AG10803 (cell line): ENCODE measurements around the gene IQCC.
A peak's percentile ranks its signal among the peaks of the same experiment; 100 is the strongest.

Source experiments
- DNase-seq: peaks from one replicate; pipeline ENCODE4 v3.0.0; 2010; ENCODE audit warnings: low read depth
- H3K4me3 ChIP-seq: 2 replicates; pipeline ENCODE4 v1.5.1; 2011; ENCODE audit warnings: mild to moderate bottlenecking, low read length, control low read depth
- CTCF ChIP-seq: conservative IDR thresholded peaks from 2 replicates; pipeline ENCODE4 v1.5.1; 2011; ENCODE audit warnings: mild to moderate bottlenecking, low read length, control low read depth, inconsistent platforms

Gene IQCC

DNA sequence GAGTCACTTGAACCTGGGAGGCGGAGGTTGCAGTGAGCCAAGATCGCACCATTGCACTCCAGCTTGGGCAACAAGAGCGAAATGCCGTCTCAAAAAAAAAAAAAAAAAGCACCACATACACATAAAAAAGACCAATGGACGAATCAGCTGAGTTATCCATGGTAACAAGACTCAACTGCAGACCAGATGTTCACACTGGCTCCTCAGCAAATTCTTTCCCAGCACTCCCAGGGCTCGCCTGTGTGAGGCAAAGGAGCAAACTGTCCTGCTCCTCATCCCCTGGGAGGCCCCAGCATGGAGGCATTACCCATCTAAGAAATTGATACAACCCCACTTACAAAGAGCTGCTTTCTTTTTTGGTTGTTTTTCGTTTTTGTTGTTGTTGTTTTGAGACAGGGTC, 13.6 kb downstream of the IQCC start:
- peak; percentile 92 for DNase-seq
- TF ChIP-seq CTCF, result peak; percentile 15; the same call in 1 of the 2 replicates
- H3K4me3 ChIP-seq, result no peak overlapping the region

DNA sequence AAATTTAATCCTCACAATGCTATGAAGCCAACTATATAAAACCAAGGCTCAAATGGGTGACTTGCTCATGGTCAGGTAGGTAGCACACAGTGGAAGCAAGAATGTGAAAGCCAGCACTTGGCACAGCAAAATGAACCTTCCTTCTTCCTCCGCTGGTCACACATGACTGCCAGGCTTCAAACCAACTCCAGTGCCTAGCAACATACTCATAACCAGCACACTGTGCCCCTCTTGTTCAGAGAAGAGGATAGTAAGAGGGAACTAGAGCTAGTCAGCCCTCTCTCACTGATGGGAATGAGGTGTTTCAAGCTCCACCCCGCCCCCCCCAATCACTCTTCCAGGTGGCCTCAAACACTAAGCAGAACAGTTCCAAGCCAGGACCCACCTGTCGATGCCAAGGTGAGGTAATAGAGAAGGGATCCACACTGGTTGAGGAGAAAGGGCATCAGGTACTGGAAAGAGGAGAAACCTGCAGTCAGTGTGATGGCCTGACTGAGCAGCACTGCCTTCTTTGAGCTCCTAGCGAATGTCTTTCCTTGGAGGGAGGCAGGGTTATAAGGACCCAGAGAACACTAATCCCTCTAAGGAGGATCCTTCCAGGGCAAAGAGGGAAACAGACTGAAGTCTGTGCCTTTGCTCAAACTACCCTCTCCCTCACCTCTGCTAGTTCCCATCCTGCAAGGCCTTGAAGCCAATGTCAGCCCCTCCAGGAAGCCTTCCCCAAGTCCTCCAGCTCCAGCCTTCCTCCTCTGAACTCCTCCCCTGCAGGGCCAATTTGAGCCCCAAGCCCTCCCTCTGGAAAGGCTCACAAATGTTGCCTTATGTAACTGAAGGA, 15.5 kb downstream of the IQCC start:
- no peak for DNase-seq
- H3K4me3 ChIP-seq, result peak overlapping the region; percentile 96
- TF ChIP-seq CTCF, result no peak

DNA sequence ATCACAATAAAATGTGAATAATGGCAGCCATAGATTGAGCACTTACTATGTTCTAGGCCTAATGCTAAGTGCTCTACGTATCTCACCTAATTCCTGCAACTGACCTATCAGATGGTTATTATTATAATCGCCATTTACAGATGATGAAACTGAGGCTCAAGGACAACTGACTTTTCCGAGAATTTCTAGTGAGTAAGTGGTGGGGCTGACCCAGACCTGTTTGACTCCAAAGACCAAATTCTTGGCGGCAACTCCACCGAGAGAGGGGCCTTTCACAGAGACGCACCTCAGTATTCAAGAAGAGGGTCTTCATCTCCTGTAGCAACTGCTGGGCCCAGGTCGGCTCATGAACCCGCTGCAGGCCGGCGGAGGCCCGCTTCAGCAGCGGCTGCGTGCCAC, 16.1 kb downstream of the IQCC start:
- DNase-seq, result no peak
- peak overlapping the region; percentile 96 for H3K4me3 ChIP-seq
- TF ChIP-seq CTCF, result no peak

DNA sequence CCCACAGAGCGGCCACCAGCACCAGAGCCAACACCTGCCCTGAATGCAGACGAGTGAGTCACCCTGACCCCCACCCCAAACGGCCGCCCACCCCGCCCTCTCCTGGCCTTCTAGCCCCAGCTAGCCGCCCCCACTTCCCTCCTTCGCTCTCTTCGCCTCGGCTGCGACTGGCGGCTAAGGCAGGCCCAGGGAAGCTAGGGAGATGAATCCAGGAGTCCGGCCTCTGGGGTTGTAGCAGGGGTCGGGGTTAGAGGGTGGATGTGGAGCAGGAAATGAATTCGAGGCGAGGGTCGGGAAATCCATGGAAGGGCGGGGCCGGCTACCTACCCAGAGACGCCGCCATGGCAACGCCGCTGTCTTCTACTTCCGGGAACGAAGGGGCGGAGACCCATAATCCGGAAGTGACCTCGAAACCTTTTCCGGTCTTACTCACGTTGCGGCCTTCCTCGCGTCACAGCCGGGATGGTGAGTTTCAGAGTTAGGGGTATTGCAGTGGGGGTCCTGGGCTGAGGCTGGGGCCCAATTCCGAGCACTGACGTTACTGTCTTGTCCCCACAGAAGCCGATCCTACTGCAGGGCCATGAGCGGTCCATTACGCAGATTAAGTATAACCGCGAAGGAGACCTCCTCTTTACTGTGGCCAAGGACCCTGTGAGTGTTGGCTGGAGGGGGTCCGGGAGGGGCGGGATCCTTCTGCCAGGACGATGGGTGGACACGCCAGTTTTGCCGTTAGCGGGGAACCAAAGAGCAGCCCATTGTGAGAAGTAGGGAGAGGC, 16.7 kb downstream of the IQCC start, which contains the start of the genes EIF3I and TMEM234:
Gene EIF3I, plus strand, starts transcription at position 428 of the 776 bp plus-strand sequence. Its CDS starts 35 bp downstream, at position 463.
Gene TMEM234, minus strand, starts transcription at position 374 of the 776 bp plus-strand sequence. Its CDS starts 31 bp downstream, at position 343.
- DNase-seq, result peak; percentile 91
- peak within 1 kb of the TSS; percentile 96 for H3K4me3 ChIP-seq
- TF ChIP-seq CTCF, result no peak

DNA sequence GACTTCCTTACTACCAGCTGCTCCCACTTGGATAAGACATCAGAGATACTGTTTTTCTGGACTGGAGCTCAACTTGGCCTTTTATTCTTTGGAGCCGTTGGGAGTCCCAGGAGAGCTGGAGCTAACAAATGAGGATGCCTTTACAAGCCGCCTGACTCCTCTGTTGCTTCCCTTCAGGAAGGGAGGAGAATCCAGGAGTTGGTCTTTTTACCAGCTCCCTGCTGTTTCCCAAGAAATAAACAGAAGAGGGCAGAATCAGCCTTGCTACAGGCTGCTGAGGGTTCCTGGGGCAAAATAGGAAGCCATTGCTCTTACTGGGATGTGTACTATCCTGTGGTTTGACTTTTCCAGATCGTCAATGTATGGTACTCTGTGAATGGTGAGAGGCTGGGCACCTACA, 18.2 kb downstream of the IQCC start:
- peak overlapping the region; percentile 7; the same call in 1 of the 2 replicates for H3K4me3 ChIP-seq
- no peak for DNase-seq

DNA sequence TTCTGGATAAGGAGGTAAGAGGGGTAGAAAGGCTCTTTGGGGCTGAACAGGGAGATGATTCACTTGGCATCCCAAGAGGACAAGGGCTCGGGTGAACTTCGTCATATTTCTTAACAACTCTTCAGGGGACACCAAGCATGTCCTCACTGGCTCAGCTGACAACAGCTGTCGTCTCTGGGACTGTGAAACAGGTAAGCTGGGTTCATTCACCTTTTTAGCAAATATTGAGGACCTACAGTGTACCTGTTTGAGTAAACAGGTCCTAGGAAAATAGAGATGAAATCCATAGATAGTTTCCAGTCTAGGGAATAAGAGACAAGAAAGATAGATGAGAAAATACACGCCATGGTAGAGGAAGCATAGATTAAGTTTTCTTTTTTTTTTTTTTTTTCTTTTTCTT, 18.8 kb downstream of the IQCC start:
- no peak for DNase-seq
- no peak for TF ChIP-seq CTCF
- no peak overlapping the region for H3K4me3 ChIP-seq

More for the DNA sequence above, 18.2 kb downstream of the IQCC start:
- no peak for TF ChIP-seq CTCF
